Measurements from ENCODE around the gene AAGAB.
A peak's percentile ranks its signal among the peaks of the same experiment; 100 is the strongest.

Gene AAGAB

DNA sequence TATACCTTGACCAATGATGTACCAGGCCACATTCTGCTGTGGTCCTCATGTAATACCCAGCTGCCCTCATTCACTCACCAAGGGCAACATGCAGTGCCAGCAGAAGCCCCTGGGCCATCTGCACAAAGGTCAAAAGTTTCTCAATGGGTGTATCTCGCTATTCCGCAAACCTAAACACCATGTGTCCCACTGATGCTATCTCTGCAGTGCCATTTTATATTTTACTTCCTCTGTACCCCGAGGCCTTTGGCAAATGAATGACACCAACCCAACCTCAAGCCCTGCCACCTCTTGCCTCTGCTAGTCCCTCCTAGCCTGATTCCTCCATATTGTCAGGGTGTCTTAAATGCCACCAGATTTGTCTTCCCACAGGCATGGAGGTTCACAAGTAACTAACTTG lies 59.2 kb downstream of the AAGAB start:
- CTCF ChIA-PET, result interaction anchor here (1.4 kb wide), 1 partner anchor 9 kb away, joined by 4 read pairs; no protein-coding TSS in a partner anchor
- H3K4me3 ChIP-seq (ENCODE audit: low read depth, low read length), result no peak overlapping the region
- H3K4me1 ChIP-seq (ENCODE audit: control insufficient read depth, insufficient read depth, low read length), result peaks cover 3% of the 10 kb centered on the region
- TF ChIP-seq, protein P1, sequence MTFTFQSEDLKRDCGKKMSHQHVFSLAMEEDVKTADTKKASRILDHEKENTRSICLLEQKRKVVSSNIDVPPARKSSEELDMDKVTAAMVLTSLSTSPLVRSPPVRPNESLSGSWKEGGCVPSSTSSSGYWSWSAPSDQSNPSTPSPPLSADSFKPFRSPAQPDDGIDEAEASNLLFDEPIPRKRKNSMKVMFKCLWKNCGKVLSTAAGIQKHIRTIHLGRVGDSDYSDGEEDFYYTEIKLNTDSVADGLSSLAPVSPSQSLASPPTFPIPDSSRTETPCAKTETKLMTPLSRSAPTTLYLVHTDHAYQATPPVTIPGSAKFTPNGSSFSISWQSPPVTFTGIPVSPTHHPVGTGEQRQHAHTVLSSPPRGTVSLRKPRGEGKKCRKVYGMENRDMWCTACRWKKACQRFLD (tag by site-specific recombination; IDR thresholded peaks at IDR 0.05), result no peak
- TF ChIP-seq ZNF292 (tag by site-specific recombination; IDR thresholded peaks at IDR 0.05; ENCODE audit: borderline replicate concordance, low read depth) (no peak), BCL11A (tag by site-specific recombination; IDR thresholded peaks at IDR 0.05; ENCODE audit: low read depth) (no peak), ZNF341 (tag by site-specific recombination; IDR thresholded peaks at IDR 0.05; ENCODE audit: low read depth) (no peak), ZNF548 (tag by site-specific recombination; IDR thresholded peaks at IDR 0.05) (no peak), ZNF768 (tag by site-specific recombination; IDR thresholded peaks at IDR 0.05) (no peak), ZNF677 (tag by site-specific recombination; IDR thresholded peaks at IDR 0.05) (no peak), SETDB1 (IDR thresholded peaks at IDR 0.05; ENCODE audit: insufficient read length, low read length) (no peak), ZNF473 (tag by site-specific recombination; IDR thresholded peaks at IDR 0.05) (no peak)
- TF ChIP-seq, protein P2, sequence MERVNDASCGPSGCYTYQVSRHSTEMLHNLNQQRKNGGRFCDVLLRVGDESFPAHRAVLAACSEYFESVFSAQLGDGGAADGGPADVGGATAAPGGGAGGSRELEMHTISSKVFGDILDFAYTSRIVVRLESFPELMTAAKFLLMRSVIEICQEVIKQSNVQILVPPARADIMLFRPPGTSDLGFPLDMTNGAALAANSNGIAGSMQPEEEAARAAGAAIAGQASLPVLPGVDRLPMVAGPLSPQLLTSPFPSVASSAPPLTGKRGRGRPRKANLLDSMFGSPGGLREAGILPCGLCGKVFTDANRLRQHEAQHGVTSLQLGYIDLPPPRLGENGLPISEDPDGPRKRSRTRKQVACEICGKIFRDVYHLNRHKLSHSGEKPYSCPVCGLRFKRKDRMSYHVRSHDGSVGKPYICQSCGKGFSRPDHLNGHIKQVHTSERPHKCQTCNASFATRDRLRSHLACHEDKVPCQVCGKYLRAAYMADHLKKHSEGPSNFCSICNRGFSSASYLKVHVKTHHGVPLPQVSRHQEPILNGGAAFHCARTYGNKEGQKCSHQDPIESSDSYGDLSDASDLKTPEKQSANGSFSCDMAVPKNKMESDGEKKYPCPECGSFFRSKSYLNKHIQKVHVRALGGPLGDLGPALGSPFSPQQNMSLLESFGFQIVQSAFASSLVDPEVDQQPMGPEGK (tag by site-specific recombination; IDR thresholded peaks at IDR 0.05), result no peak
- TF ChIP-seq, protein P3, sequence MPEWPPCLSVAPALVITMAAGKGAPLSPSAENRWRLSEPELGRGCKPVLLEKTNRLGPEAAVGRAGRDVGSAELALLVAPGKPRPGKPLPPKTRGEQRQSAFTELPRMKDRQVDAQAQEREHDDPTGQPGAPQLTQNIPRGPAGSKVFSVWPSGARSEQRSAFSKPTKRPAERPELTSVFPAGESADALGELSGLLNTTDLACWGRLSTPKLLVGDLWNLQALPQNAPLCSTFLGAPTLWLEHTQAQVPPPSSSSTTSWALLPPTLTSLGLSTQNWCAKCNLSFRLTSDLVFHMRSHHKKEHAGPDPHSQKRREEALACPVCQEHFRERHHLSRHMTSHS (tag by site-specific recombination; IDR thresholded peaks at IDR 0.05), result no peak
- H3K27ac ChIP-seq (ENCODE audit: extremely low read depth, low read depth, low read length), result no peak overlapping the region
- peaks cover 0 to 50% of the 10 kb centered on the region in 2 experiments; a peak in 2 of 3 replicates for H3K36me3 ChIP-seq (ENCODE audit: control insufficient read depth in 2 of 2, insufficient read depth in 1 of 2, low read length in 2 of 2)
- H3K9me3 ChIP-seq (ENCODE audit: control insufficient read depth, insufficient read depth, low read depth, low read length), result no peaks in the 10 kb centered on the region
- POLR2A ChIA-PET, result no interaction called here

DNA sequence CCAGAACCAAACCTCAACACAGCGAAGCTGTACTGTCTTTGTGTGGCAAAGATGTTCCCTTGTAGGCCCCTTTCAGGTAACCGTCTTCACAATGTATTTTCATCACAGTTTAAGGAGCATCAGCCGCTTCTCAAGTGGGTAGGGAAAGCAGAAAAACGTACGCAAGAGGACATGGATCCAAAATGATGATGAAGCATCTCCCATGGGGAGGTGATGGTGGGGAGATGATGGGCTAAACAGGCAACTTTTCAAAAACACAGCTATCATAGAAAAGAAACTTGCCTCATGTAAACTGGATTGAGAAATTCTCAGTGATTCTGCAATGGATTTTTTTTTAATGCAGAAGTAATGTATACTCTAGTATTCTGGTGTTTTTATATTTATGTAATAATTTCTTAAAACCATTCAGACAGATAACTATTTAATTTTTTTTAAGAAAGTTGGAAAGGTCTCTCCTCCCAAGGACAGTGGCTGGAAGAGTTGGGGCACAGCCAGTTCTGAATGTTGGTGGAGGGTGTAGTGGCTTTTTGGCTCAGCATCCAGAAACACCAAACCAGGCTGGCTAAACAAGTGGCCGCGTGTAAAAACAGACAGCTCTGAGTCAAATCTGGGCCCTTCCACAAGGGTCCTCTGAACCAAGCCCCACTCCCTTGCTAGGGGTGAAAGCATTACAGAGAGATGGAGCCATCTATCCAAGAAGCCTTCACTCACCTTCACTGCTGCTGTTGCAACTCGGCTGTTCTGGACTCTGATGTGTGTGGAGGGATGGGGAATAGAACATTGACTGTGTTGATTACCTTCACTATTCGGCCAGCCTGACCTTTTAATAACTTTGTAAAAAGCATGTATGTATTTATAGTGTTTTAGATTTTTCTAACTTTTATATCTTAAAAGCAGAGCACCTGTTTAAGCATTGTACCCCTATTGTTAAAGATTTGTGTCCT lies 60.0 kb downstream of the AAGAB start:
- POLR2A ChIA-PET, result interaction anchor here (0.5 to 0.6 kb wide), 2 partner anchors 44 to 236 kb away, joined by 3 read pairs; no protein-coding TSS in a partner anchor
- Histone ChIP-seq H3K4me1 (ENCODE audit: control insufficient read depth, insufficient read depth, low read length) (peaks cover 3% of the 10 kb centered on the region), H3K4me3 (ENCODE audit: low read depth, low read length) (no peak overlapping the region), H3K27ac (ENCODE audit: extremely low read depth, low read depth, low read length) (no peak overlapping the region), H3K9me3 (ENCODE audit: control insufficient read depth, insufficient read depth, low read depth, low read length) (no peaks in the 10 kb centered on the region), H3K36me3 (ENCODE audit: control insufficient read depth in 2 of 2, insufficient read depth in 1 of 2, low read length in 2 of 2) (peaks cover 0 to 51% of the 10 kb centered on the region in 2 experiments; a peak in 2 of 3 replicates)
- CTCF ChIA-PET, result no interaction called here
- TF ChIP-seq ZNF600 (tag by site-specific recombination; IDR thresholded peaks at IDR 0.05) (peak; percentile 93), OVOL3 (tag by site-specific recombination; IDR thresholded peaks at IDR 0.05) (no peak), ZNF341 (tag by site-specific recombination; IDR thresholded peaks at IDR 0.05; ENCODE audit: low read depth) (peak; percentile 24; the same call in 1 of the 2 replicates), EGR2 (tag by site-specific recombination; IDR thresholded peaks at IDR 0.05; ENCODE audit: low read depth) (no peak), ZNF174 (tag by site-specific recombination; IDR thresholded peaks at IDR 0.05) (no peak), SALL2 (tag by site-specific recombination; IDR thresholded peaks at IDR 0.05; ENCODE audit: borderline replicate concordance) (no peak), ZNF791 (tag by site-specific recombination; IDR thresholded peaks at IDR 0.05) (no peak)
